RWPE1 (cell line): ENCODE measurements around the gene DCUN1D2.

ENCODE experiments used
- CTCF ChIA-PET: fragments of 350-600 bp; sonication (Branson Sonifier 250); formaldehyde crosslinking; extraction: SDS; loops from one replicate; lab custom pipeline; 2021; lab: Yijun Ruan, JAX
- POLR2A ChIA-PET: fragments of 400-600 bp; formaldehyde crosslinking; extraction: SDS; loops from one replicate; lab custom pipeline; 2020; ENCODE audit warnings: antibody characterized with exemption; ENCODE audit not compliant: low non-redundant PET; lab: Yijun Ruan, JAX
- DNase-seq: peaks from one replicate; pipeline ENCODE4 v3.0.0; 2012; ENCODE audit warnings: low spot score
- H3K27ac ChIP-seq: fragments of 450-650 bp; 2 replicates; pipeline ENCODE4 v1.5.1; 2017
- TF ChIP-seq, protein P1 (sequence below): fragments of 450-650 bp; conservative IDR thresholded peaks from 2 replicates; pipeline ENCODE4 v1.5.1; 2017; ENCODE audit warnings: low read depth, mild to moderate bottlenecking

DCUN1D2 gene

GRCh38 chr13:113418722-113419049, 71.8 kb downstream of the DCUN1D2 start:
- ChIA-PET CTCF (no interaction called here), POLR2A (no interaction called here)
- no peak for DNase-seq
- TF ChIP-seq, protein P1, sequence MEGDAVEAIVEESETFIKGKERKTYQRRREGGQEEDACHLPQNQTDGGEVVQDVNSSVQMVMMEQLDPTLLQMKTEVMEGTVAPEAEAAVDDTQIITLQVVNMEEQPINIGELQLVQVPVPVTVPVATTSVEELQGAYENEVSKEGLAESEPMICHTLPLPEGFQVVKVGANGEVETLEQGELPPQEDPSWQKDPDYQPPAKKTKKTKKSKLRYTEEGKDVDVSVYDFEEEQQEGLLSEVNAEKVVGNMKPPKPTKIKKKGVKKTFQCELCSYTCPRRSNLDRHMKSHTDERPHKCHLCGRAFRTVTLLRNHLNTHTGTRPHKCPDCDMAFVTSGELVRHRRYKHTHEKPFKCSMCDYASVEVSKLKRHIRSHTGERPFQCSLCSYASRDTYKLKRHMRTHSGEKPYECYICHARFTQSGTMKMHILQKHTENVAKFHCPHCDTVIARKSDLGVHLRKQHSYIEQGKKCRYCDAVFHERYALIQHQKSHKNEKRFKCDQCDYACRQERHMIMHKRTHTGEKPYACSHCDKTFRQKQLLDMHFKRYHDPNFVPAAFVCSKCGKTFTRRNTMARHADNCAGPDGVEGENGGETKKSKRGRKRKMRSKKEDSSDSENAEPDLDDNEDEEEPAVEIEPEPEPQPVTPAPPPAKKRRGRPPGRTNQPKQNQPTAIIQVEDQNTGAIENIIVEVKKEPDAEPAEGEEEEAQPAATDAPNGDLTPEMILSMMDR = no peak
- H3K27ac ChIP-seq = no peak overlapping the region

DNA sequence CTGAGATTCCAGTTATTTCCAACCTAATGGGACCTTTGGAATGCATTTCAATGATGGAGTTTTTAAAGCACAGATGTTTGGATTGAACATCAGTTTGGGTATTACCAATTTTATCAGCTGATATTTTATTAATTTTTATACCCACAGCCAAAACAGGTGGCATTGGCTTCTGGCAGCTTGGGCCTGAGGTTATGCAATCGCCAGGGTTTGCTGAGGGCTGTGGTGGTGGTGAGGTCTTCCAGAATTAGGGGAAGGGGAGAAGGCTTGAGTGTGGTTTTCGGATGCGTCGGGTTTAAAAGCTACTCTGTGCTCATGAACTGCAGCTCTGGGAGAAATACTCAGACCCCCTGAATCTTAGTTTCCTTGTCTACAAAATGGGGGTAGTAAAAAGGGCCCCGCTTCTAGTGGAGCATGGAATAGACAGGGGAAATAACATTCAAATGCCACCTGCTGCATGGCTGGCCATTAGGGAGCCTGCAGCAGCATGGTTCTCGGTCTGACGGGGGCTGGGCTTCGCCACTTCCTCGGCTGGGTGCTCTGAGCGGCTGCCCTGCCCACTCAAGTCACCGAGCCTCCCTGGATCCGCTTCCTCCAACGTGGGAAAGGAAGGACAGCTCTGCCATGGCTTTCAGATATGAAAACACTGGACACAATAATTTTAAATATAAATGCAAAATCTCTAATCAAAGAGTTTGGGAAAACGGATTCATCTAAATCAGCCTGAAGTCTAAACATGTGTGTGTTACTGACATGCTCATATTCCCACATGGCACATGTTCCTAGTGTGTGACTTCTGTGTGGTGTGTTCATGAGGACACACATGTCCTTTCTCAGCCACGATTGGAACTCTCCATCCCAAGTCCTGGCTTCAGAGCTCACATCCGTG, 72.4 kb downstream of the DCUN1D2 start:
- CTCF ChIA-PET = no interaction called here
- POLR2A ChIA-PET = no interaction called here
- TF ChIP-seq, protein P1 = no peak
- no peak for DNase-seq
- no peak overlapping the region for H3K27ac ChIP-seq

DNA sequence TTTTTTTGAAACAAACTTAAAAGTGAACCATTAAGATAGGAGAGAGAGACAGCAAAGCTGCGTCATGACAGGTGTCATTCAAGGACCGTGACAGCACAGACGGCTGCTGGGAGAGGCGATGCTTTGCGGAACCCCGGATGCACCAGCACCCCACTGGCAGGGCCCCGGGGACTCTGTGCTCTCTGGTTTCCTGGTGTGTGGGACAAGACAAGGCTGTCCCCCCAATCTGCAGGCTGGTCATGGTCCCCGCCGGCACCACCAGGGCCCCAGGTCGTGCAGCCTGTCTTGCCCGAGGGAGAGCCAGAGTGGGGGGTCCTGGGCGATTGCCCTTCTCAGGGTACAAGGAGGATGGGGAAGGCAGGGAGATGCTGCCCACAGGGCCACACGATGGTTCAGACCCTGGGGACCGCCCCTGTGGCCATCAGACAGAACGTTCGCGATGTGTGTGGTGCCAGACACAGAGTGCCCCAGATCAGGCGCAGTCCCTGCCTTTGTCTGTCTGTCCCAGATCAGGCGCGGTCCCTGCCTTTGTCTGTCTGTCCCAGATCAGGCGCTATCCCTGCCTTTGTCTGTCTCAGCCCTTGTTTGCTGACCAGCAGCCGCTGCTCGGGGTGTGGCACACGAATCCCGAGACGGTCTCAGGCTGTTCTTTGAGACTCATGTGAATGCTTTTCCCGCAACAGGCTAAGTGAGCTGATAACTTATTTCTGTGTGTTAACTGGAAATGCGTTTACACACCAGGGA, 73.3 kb downstream of the DCUN1D2 start:
- TF ChIP-seq, protein P1 = no peak
- ChIA-PET POLR2A (no interaction called here), CTCF (no interaction called here)

DNA sequence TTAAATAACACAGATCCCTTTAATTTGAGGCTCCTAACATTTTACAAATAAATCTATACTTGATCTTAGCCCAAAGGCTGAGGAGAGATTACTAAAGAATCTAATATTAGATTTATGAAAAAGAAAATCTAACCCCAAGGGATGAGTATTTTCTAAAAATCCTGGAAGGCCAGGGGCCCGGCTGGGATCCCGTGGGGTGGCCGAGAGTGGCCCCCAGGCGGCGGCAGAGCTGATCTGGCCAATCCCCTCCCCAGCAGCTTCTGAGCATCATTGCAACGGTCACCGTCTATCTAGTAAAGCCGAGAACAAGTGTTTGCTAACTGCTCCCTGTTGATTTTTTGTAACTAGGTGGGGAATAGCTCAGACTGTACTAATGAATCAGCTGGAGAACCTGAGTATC, 74.7 kb downstream of the DCUN1D2 start:
- TF ChIP-seq, protein P1 = no peak
- no peak overlapping the region for H3K27ac ChIP-seq
- no peak for DNase-seq
- ChIA-PET CTCF (no interaction called here), POLR2A (no interaction called here)

More for the DNA sequence above, 73.3 kb downstream of the DCUN1D2 start:
- no peak overlapping the region for H3K27ac ChIP-seq
- DNase-seq = no peak

GRCh38 chr13:113415032-113415431, 75.5 kb downstream of the DCUN1D2 start:
- CTCF ChIA-PET = no interaction called here
- TF ChIP-seq, protein P1 = no peak
- DNase-seq = no peak
- POLR2A ChIA-PET = no interaction called here
- H3K27ac ChIP-seq = no peak overlapping the region

GRCh38 chr13:113414335-113414734, 76.2 kb downstream of the DCUN1D2 start:
- no peak for DNase-seq
- ChIA-PET CTCF (no interaction called here), POLR2A (no interaction called here)
- TF ChIP-seq, protein P1 = no peak
- no peak overlapping the region for H3K27ac ChIP-seq
